Stimulated activated CD8-positive, alpha-beta memory T cell treated with anti-CD3 and anti-CD28 coated beads, Interleukin-12 subunit alpha, Interleukin-12 subunit beta, amount 100 ng/mL, for 1 hour (primary cell): ENCODE measurements around the gene VPS13C.

Experiments
- DNase-seq: peaks from one replicate; pipeline ENCODE4 v3.0.0-alpha.2; 2020; ENCODE audit warnings: low read depth

The VPS13C gene

GRCh38 chr15:62060113-62060895 is at the start of gene VPS13C:
TSS of gene VPS13C (minus strand) at chr15:62060447. CDS start at chr15:62060374, 73 bp downstream.
- DNase-seq = peak; percentile 83

- DNase-seq = no peak
Observed at GRCh38 chr15:62109437-62109836, 49.2 kb upstream of the VPS13C start.

- DNase-seq = no peak
Observed at GRCh38 chr15:62108411-62108810, 48.2 kb upstream of the VPS13C start.

- no peak for DNase-seq
Observed at GRCh38 chr15:62107571-62108121, 47.4 kb upstream of the VPS13C start.

GRCh38 chr15:62106096-62106495 is 45.8 kb upstream of the VPS13C start:
- DNase-seq = no peak

- no peak for DNase-seq
Observed at GRCh38 chr15:62105266-62105665, 45.0 kb upstream of the VPS13C start.

- DNase-seq = no peak
Observed at GRCh38 chr15:62104846-62105245, 44.6 kb upstream of the VPS13C start.

- DNase-seq = no peak
Observed at GRCh38 chr15:62104401-62104800, 44.2 kb upstream of the VPS13C start.

- DNase-seq = no peak
Observed at GRCh38 chr15:62103431-62103830, 43.2 kb upstream of the VPS13C start.

- DNase-seq = no peak
Observed at GRCh38 chr15:62099094-62099601, 38.9 kb upstream of the VPS13C start.

- DNase-seq = no peak
Observed at GRCh38 chr15:62094388-62094787, 34.1 kb upstream of the VPS13C start.

GRCh38 chr15:62093809-62094208 is 33.6 kb upstream of the VPS13C start:
- DNase-seq = no peak

- no peak for DNase-seq
Observed at GRCh38 chr15:62090988-62091387, 30.7 kb upstream of the VPS13C start.

GRCh38 chr15:62089616-62090015 is 29.4 kb upstream of the VPS13C start:
- DNase-seq = no peak

- DNase-seq = no peak
Observed at GRCh38 chr15:62088353-62088693, 28.1 kb upstream of the VPS13C start.

- DNase-seq = no peak
Observed at GRCh38 chr15:62087671-62088352, 27.6 kb upstream of the VPS13C start.

- DNase-seq = no peak
Observed at GRCh38 chr15:62085740-62086139, 25.5 kb upstream of the VPS13C start.

- DNase-seq = no peak
Observed at GRCh38 chr15:62083194-62084154, 23.2 kb upstream of the VPS13C start.

GRCh38 chr15:62079594-62079993 is 19.3 kb upstream of the VPS13C start:
- no peak for DNase-seq

- DNase-seq = no peak
Observed at GRCh38 chr15:62075595-62076277, 15.5 kb upstream of the VPS13C start.

GRCh38 chr15:62071711-62072308 is 11.6 kb upstream of the VPS13C start:
- no peak for DNase-seq
